Upper lobe of left lung (tissue), 4 donors: ENCODE measurements around the gene PEA15.

Source experiments
- POLR2AphosphoS5 ChIP-seq, 2 donors: sonication (generic); formaldehyde crosslinking; IDR thresholded peaks; one replicate each; pipeline ENCODE4 v1.5.1; 2017; ENCODE audit warnings: antibody characterized with exemption in 2 of 2
- TF ChIP-seq, protein P1 (sequence below), 6 experiments: fragments of 450-650 bp in 4 of 6; fragments of 200-600 bp in 2 of 6; sonication (generic) in 2 of 6; IDR thresholded peaks; one replicate each; pipeline ENCODE4 v1.5.1; 2016 to 2019; ENCODE audit warnings: antibody characterized with exemption in 6 of 6

GRCh38 chr1:160179336-160179735 is 25.8 kb upstream of the PEA15 start:
- TF ChIP-seq, protein P1, sequence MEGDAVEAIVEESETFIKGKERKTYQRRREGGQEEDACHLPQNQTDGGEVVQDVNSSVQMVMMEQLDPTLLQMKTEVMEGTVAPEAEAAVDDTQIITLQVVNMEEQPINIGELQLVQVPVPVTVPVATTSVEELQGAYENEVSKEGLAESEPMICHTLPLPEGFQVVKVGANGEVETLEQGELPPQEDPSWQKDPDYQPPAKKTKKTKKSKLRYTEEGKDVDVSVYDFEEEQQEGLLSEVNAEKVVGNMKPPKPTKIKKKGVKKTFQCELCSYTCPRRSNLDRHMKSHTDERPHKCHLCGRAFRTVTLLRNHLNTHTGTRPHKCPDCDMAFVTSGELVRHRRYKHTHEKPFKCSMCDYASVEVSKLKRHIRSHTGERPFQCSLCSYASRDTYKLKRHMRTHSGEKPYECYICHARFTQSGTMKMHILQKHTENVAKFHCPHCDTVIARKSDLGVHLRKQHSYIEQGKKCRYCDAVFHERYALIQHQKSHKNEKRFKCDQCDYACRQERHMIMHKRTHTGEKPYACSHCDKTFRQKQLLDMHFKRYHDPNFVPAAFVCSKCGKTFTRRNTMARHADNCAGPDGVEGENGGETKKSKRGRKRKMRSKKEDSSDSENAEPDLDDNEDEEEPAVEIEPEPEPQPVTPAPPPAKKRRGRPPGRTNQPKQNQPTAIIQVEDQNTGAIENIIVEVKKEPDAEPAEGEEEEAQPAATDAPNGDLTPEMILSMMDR (IDR thresholded peaks at IDR 0.05): no peak
- TF ChIP-seq POLR2AphosphoS5 (IDR thresholded peaks at IDR 0.05): no peak
